SK-N-SH (cell line): Measurements from ENCODE around the gene RNF148. TPM values are rescaled to one million over a fixed set of nuclear protein-coding genes. Genes with fewer than 3 reads are reported as not detected.

Source experiments
- CTCF ChIA-PET: fragments of 300-600, 350-600 bp; formaldehyde crosslinking; extraction: SDS; loops from one replicate; lab custom pipeline; 2021; lab: Yijun Ruan, JAX
- POLR2A ChIA-PET: fragments of 350-600 bp; sonication (Branson Sonifier 250); formaldehyde crosslinking; extraction: SDS; loops from one replicate; lab custom pipeline; 2020; ENCODE audit warnings: antibody characterized with exemption, inconsistent platforms; lab: Yijun Ruan, JAX
- DNase-seq: peaks from one replicate; pipeline ENCODE4 v3.0.0; 2012
- H2AFZ ChIP-seq: fragments of 200-600 bp; sonication (generic); 2 replicates; pipeline ENCODE4 v1.8.1; 2016; ENCODE audit warnings: antibody characterized with exemption, mild to moderate bottlenecking, low read depth
- H3F3A ChIP-seq: fragments of 200-600 bp; sonication (generic); replicated peaks from 2 replicates; pipeline ENCODE3; 2016; ENCODE audit warnings: antibody characterized with exemption, mild to moderate bottlenecking; ENCODE audit not compliant: insufficient read depth
- H3K27ac ChIP-seq, 2 experiments: fragments of 200-500 bp in 1 of 2; fragments of 200-600 bp in 1 of 2; sonication (Bioruptor generic) in 1 of 2; sonication (generic), shearing (Covaris generic) in 1 of 2; 2 replicates each; pipeline versions ENCODE4 v1.5.1 to v1.6.1; 2014 to 2016; ENCODE audit warnings: low read depth in 2 of 2, inconsistent platforms in 1 of 2, low read length in 1 of 2, mild to moderate bottlenecking in 1 of 2, mixed read lengths in 1 of 2
- H3K27me3 ChIP-seq: fragments of 200-600 bp; sonication (generic), shearing (Covaris generic); 2 replicates; pipeline ENCODE4 v1.6.1; 2016; ENCODE audit warnings: mixed run types; ENCODE audit not compliant: insufficient read depth
- H3K36me3 ChIP-seq, 2 experiments: fragments of 200-500 bp in 1 of 2; fragments of 200-600 bp in 1 of 2; sonication (Bioruptor generic) in 1 of 2; sonication (generic) in 1 of 2; replicated peaks in 1 of 2; 2 replicates each; pipeline versions ENCODE3 to v1.5.1; 2014 to 2016; ENCODE audit warnings: low read length in 1 of 2, mild to moderate bottlenecking in 1 of 2; ENCODE audit not compliant: insufficient read depth in 2 of 2, control insufficient read depth in 1 of 2
- H3K4me1 ChIP-seq, 2 experiments: fragments of 200-500 bp in 1 of 2; fragments of 200-600 bp in 1 of 2; sonication (Bioruptor generic) in 1 of 2; sonication (generic), shearing (Covaris generic) in 1 of 2; 2 replicates each; pipeline versions ENCODE4 v1.5.1 to v1.6.1; 2014 to 2016; ENCODE audit warnings: low read depth in 1 of 2, low read length in 1 of 2, mixed run types in 1 of 2; ENCODE audit not compliant: insufficient read depth in 2 of 2, control insufficient read depth in 1 of 2
- H3K4me2 ChIP-seq: fragments of 200-600 bp; sonication (generic), shearing (Covaris generic); 2 replicates; pipeline ENCODE4 v1.6.1; 2017; ENCODE audit warnings: mixed run types
- H3K4me3 ChIP-seq, 2 experiments: fragments of 200-500 bp in 1 of 2; fragments of 200-600 bp in 1 of 2; sonication (Bioruptor generic) in 1 of 2; sonication (generic), shearing (Covaris generic) in 1 of 2; 2 replicates each; pipeline versions ENCODE4 v1.5.1 to v1.8.1; 2014 to 2016; ENCODE audit warnings: low read depth in 2 of 2, inconsistent platforms in 1 of 2, low read length in 1 of 2, mild to moderate bottlenecking in 1 of 2, mixed read lengths in 1 of 2, moderate library complexity in 1 of 2
- H3K79me2 ChIP-seq: fragments of 200-600 bp; sonication (generic); 2 replicates; pipeline ENCODE4 v1.8.1; 2017; ENCODE audit warnings: mild to moderate bottlenecking; ENCODE audit not compliant: insufficient read depth
- H3K9ac ChIP-seq: fragments of 200-600 bp; sonication (generic); 2 replicates; pipeline ENCODE4 v1.6.1; 2017; ENCODE audit warnings: mixed run types
- H3K9me2 ChIP-seq: fragments of 200-600 bp; sonication (generic); 2 replicates; pipeline ENCODE4 v1.6.1; 2017; ENCODE audit warnings: mixed run types
- H3K9me3 ChIP-seq: fragments of 200-600 bp; sonication (generic); 2 replicates; pipeline ENCODE4 v1.6.1; 2017; ENCODE audit warnings: mixed run types, mild to moderate bottlenecking, moderate library complexity
- H4K20me1 ChIP-seq: fragments of 200-600 bp; sonication (generic); 2 replicates; pipeline ENCODE4 v1.6.1; 2017; ENCODE audit warnings: mild to moderate bottlenecking, mixed run types; ENCODE audit not compliant: insufficient read depth
- CHD2 ChIP-seq: fragments of 150-350 bp; IDR thresholded peaks from 2 replicates; pipeline ENCODE4 v1.6.1; 2018; ENCODE audit warnings: low read length; ENCODE audit not compliant: partially characterized antibody
- CTCF ChIP-seq: fragments of 200-600 bp; sonication (generic); IDR thresholded peaks from 2 replicates; pipeline ENCODE4 v1.6.1; 2017; ENCODE audit warnings: antibody characterized with exemption, mild to moderate bottlenecking, moderate library complexity
- EP300 ChIP-seq, 2 experiments: IDR thresholded peaks; 2 replicates each; pipeline versions ENCODE4 v1.4.0 to v1.6.1; 2012; ENCODE audit warnings: borderline replicate concordance in 1 of 2, low read depth in 1 of 2, low read length in 1 of 2
- FOXJ3 ChIP-seq: sonication (generic); formaldehyde crosslinking; IDR thresholded peaks from 2 replicates; pipeline ENCODE4 v1.5.1; 2020; ENCODE audit warnings: mild to moderate bottlenecking, missing genetic modification reagents
- FOXM1 ChIP-seq: IDR thresholded peaks from 2 replicates; pipeline ENCODE4 v1.4.0; 2012; ENCODE audit warnings: low read depth, mild to moderate bottlenecking
- GABPA ChIP-seq: IDR thresholded peaks from 2 replicates; pipeline ENCODE4 v1.4.0; 2012; ENCODE audit warnings: low read depth, mild to moderate bottlenecking
- GATA2 ChIP-seq: sonication (generic); formaldehyde crosslinking; IDR thresholded peaks from 2 replicates; pipeline ENCODE4 v1.5.0; 2020; ENCODE audit warnings: mild to moderate bottlenecking, missing genetic modification reagents
- IRF3 ChIP-seq: fragments of 150-350 bp; IDR thresholded peaks from 2 replicates; pipeline ENCODE4 v1.6.1; 2016; ENCODE audit warnings: mild to moderate bottlenecking, low read depth, low read length
- JUND ChIP-seq: IDR thresholded peaks from 2 replicates; pipeline ENCODE4 v1.4.0; 2012
- MXI1 ChIP-seq: IDR thresholded peaks from 2 replicates; pipeline ENCODE4 v1.6.1; 2012; ENCODE audit warnings: mild to moderate bottlenecking, low read depth, low read length, improper control_type of control experiment
- POLR2AphosphoS5 ChIP-seq: IDR thresholded peaks from 2 replicates; pipeline ENCODE4 v1.6.1; 2012; ENCODE audit warnings: low read depth, low read length
- RAD21 ChIP-seq: IDR thresholded peaks from 2 replicates; pipeline ENCODE4 v1.6.1; 2012; ENCODE audit warnings: mild to moderate bottlenecking, low read length
- RCOR1 ChIP-seq: fragments of 150-350 bp; IDR thresholded peaks from 2 replicates; pipeline ENCODE4 v1.6.1; 2017; ENCODE audit warnings: antibody characterized with exemption, low read length
- REST ChIP-seq: IDR thresholded peaks from 2 replicates; pipeline ENCODE4 v1.6.1; 2012; ENCODE audit warnings: mild to moderate bottlenecking, low read depth, low read length, moderate library complexity
- RFX5 ChIP-seq: IDR thresholded peaks from 2 replicates; pipeline ENCODE4 v1.6.1; 2012; ENCODE audit warnings: mild to moderate bottlenecking, improper control_type of control experiment, low read length
- SMC3 ChIP-seq: IDR thresholded peaks from 2 replicates; pipeline ENCODE4 v1.6.1; 2012; ENCODE audit warnings: low read depth, low read length, improper control_type of control experiment
- TCF12 ChIP-seq: IDR thresholded peaks from 2 replicates; pipeline ENCODE4 v1.4.0; 2012
- USF2 ChIP-seq: fragments of 150-350 bp; IDR thresholded peaks from 2 replicates; pipeline ENCODE4 v1.6.1; 2017; ENCODE audit warnings: antibody characterized with exemption, low read length, low read depth, borderline replicate concordance
- YY1 ChIP-seq: IDR thresholded peaks from 2 replicates; pipeline ENCODE4 v1.4.0; 2012; ENCODE audit warnings: low read depth, mild to moderate bottlenecking
- WGBS: methylation state at CpG from one replicate; pipeline ENCODE4 v1.1.6; 2017; ENCODE audit warnings: low lambda C conversion rate; 5-methylcytosine and 5-hydroxymethylcytosine counted together
- polyA plus RNA-seq, 3 experiments: library from polyadenylated mRNA; depleted of rRNA; stranded (reverse); fragments of >200 nt; gene quantifications; 2 replicates each; pipeline ENCODE4 v1.2.3, GENCODE V29; 2012

RNF148 gene
- polyA plus RNA-seq, 1 of the 3 experiments (the other 2 are of a cell fraction) = not detected

GRCh38 chr7:122736183-122736582, 33.5 kb upstream of the RNF148 start:
- Histone ChIP-seq H3K9ac (no peak overlapping the region), H3K4me2 (no peak overlapping the region), H3K27ac (no peak overlapping the region), H3K9me2 (no peaks in the 10 kb centered on the region), H2AFZ (no peak overlapping the region), H3K4me1 (no peaks in the 10 kb centered on the region), H3F3A (no peaks in the 10 kb centered on the region), H3K9me3 (no peaks in the 10 kb centered on the region), H3K79me2 (no peaks in the 10 kb centered on the region), H3K4me3 (no peak overlapping the region), H3K27me3 (no peaks in the 10 kb centered on the region), H3K36me3 (no peaks in the 10 kb centered on the region), H4K20me1 (no peaks in the 10 kb centered on the region)
- TF ChIP-seq JUND (no peak), FOXM1 (no peak), CTCF (no peak)
- CTCF ChIA-PET = interaction anchor here (1.2 kb wide), 1 partner anchor 11 kb away, joined by 4 read pairs; no protein-coding TSS in a partner anchor
- DNase-seq = no peak
- WGBS = 0% methylated on average over 1 of the region's 1 CpG
- POLR2A ChIA-PET = interaction anchor here (0.5 kb wide), 1 partner anchor 622 kb away, joined by 3 read pairs; no protein-coding TSS in a partner anchor

- H3K36me3 ChIP-seq = no peaks in the 10 kb centered on the region
- no peak overlapping the region for H2AFZ ChIP-seq
- H3F3A ChIP-seq = no peaks in the 10 kb centered on the region
- no peaks in the 10 kb centered on the region for H3K9me3 ChIP-seq
- DNase-seq = no peak
- no peaks in the 10 kb centered on the region for H3K79me2 ChIP-seq
- no peaks in the 10 kb centered on the region for H3K9me2 ChIP-seq
- WGBS = 0% methylated on average over 1 of the region's 1 CpG
- H3K4me1 ChIP-seq = peaks cover 0 to 4% of the 10 kb centered on the region in 2 experiments; a peak in 1 of 4 replicates
- H3K4me3 ChIP-seq = no peak overlapping the region
- H3K9ac ChIP-seq = no peak overlapping the region
- H3K27me3 ChIP-seq = no peaks in the 10 kb centered on the region
- POLR2A ChIA-PET = no interaction called here
- CTCF ChIA-PET = interaction anchor here (0.9 to 1.5 kb wide), 2 partner anchors 13 to 28 kb away, joined by 3 read pairs; partner anchors contain the start of gene RNF133
- H3K4me2 ChIP-seq = no peak overlapping the region
- no peak overlapping the region for H3K27ac ChIP-seq
- no peaks in the 10 kb centered on the region for H4K20me1 ChIP-seq
- TF ChIP-seq EP300 (IDR thresholded peaks at IDR 0.05; ENCODE audit: borderline replicate concordance in 1 of 2, low read depth in 1 of 2, low read length in 1 of 2) (no peak), RAD21 (no peak), USF2 (no peak), RFX5 (no peak), CHD2 (no peak), RCOR1 (no peak), JUND (no peak), FOXJ3 (CRISPR knock-in tag) (no peak), REST (no peak), GATA2 (CRISPR knock-in tag) (no peak), POLR2AphosphoS5 (no peak), CTCF (no peak), GABPA (no peak), YY1 (no peak), SMC3 (no peak), IRF3 (no peak), TCF12 (no peak), MXI1 (no peak)
Measured at GRCh38 chr7:122727759-122728158, 25.0 kb upstream of the RNF148 start.
